GM18498 (cell line): ENCODE results near the gene NXF2B.
"Not testable (repeated sequence)": the region's sequence is repeated elsewhere in the genome, so short reads cannot be mapped to it uniquely, and the experiment has no call there.

Source experiments
- ATAC-seq: cut with Tn5 transposase; IDR thresholded peaks from one replicate; pipeline ENCODE4 v1.9.1; 2021; ENCODE audit warnings: mild to moderate bottlenecking, moderate library complexity; ENCODE audit not compliant: unreplicated experiment

Gene NXF2B

GRCh38 chrX:102439908-102440307, at the start of gene NXF2B:
Gene NXF2B, minus strand, starts transcription at chrX:102440008. Its CDS starts 59,972 bp downstream, at chrX:102380036.
- not testable (repeated sequence) for ATAC-seq

GRCh38 chrX:102478765-102479164, 39.0 kb upstream of the NXF2B start:
- not testable (repeated sequence) for ATAC-seq

- not testable (repeated sequence) for ATAC-seq
Measured at GRCh38 chrX:102471762-102472220, 32.0 kb upstream of the NXF2B start, which contains the start of gene TCP11X2. Gene TCP11X2, minus strand, starts transcription at chrX:102471812.

- ATAC-seq = not testable (repeated sequence)
Measured at GRCh38 chrX:102470215-102470614, 30.4 kb upstream of the NXF2B start.

- ATAC-seq = not testable (repeated sequence)
Measured at GRCh38 chrX:102458615-102459014, 18.8 kb upstream of the NXF2B start.

GRCh38 chrX:102414493-102414892, 25.3 kb downstream of the NXF2B start:
- ATAC-seq = not testable (repeated sequence)

GRCh38 chrX:102345916-102346315, 93.9 kb downstream of the NXF2B start:
- ATAC-seq = no peak

GRCh38 chrX:102341867-102342266, 97.9 kb downstream of the NXF2B start:
- no peak for ATAC-seq

- ATAC-seq = no peak
Measured at GRCh38 chrX:102339312-102340298, 100.2 kb downstream of the NXF2B start.

- no peak for ATAC-seq
Measured at GRCh38 chrX:102338162-102338561, 101.6 kb downstream of the NXF2B start.
